ENCODE measurements around the gene TBCB. TPM values are rescaled to one million over a fixed set of nuclear protein-coding genes. Genes with fewer than 3 reads are reported as not detected.

TBCB gene
- total RNA-seq, 1 experiment from 2014 or later = 158 TPM

GRCh38 chr19:36072081-36072480 is 43.2 kb upstream of the TBCB start:
- POLR2A ChIA-PET (ENCODE audit: low non-redundant PET) = no interaction called here
- H3K36me3 ChIP-seq (ENCODE audit: insufficient read depth, low read length, poor library complexity, severe bottlenecking) = peaks cover 65% of the 10 kb centered on the region
- BruUV-seq (replicated peaks) = no TSS peak
- no peaks in the 10 kb centered on the region for H3K9me3 ChIP-seq (ENCODE audit: low read depth, low read length, poor library complexity, severe bottlenecking)
- intact Hi-C loops (cut with micrococcal nuclease; ENCODE audit: unreplicated experiment) = no loop called here
- H3K27me3 ChIP-seq (replicated peaks; ENCODE audit: insufficient read depth, low read depth, low read length, poor library complexity) = no peaks in the 10 kb centered on the region
- CTCF ChIA-PET = no interaction called here
- no peaks in the 10 kb centered on the region for H3K4me1 ChIP-seq (ENCODE audit: insufficient read depth, low read length, poor library complexity, severe bottlenecking)
- DNase-seq (ENCODE audit: low spot score) = no peak
- TF ChIP-seq CTCF (conservative IDR thresholded peaks at IDR 0.05; ENCODE audit: low read depth, low read length) (no peak), EZH2 (IDR thresholded peaks at IDR 0.05; ENCODE audit: borderline replicate concordance, low read depth, low read length, poor library complexity, severe bottlenecking) (no peak)
- H3K4me3 ChIP-seq (ENCODE audit: low read depth, low read length, poor library complexity, severe bottlenecking) = no peak overlapping the region
- H3K27ac ChIP-seq (ENCODE audit: low read depth, low read length, poor library complexity, severe bottlenecking) = no peak overlapping the region

DNA sequence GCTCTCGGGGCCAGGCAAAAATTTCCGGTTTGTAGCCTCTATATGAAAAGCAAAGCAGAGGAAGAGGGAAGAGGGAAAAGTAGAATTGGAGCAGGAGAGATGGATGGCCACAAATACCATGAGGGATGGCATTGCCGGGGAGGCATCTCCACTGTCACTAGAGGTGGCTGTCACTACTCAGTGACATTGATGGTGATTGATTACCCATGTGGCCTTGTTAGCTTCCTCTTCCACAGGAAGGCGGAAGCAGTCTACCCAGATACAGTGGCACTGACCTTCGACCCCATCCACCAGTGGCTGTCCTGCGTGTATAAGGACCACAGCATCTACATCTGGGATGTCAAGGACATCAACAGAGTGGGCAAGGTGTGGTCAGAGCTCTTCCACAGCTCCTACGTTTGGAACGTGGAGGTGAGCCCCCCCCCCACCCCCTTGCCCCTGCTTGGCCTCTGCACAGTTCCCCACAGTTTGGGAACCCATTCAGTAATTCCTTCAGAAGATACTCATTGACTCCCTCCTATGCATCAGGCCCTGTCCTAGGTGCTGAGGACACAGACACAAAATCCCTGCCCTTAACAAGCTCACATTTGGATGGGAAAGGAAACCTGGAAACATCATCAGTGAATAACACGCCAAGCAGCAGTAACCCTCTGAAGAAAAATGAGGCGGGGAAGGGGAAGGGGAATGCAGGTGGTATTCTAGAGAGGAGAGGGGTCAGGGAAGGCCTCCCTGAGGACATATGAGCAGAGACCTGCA is 42.0 kb upstream of the TBCB start:
- peaks cover 55% of the 10 kb centered on the region for H3K36me3 ChIP-seq (ENCODE audit: insufficient read depth, low read length, poor library complexity, severe bottlenecking)
- POLR2A ChIA-PET (ENCODE audit: low non-redundant PET) = interaction anchor here (0.6 kb wide), 1 partner anchor 153 kb away, joined by 3 read pairs; no protein-coding TSS in a partner anchor
- H3K9me3 ChIP-seq (ENCODE audit: low read depth, low read length, poor library complexity, severe bottlenecking) = no peaks in the 10 kb centered on the region
- H3K27me3 ChIP-seq (replicated peaks; ENCODE audit: insufficient read depth, low read depth, low read length, poor library complexity) = no peaks in the 10 kb centered on the region
- BruUV-seq (replicated peaks) = no TSS peak
- no peak for TF ChIP-seq EZH2 (IDR thresholded peaks at IDR 0.05; ENCODE audit: borderline replicate concordance, low read depth, low read length, poor library complexity, severe bottlenecking)
- no peak for TF ChIP-seq CTCF (conservative IDR thresholded peaks at IDR 0.05; ENCODE audit: low read depth, low read length)
- CTCF ChIA-PET = no interaction called here
- DNase-seq (ENCODE audit: low spot score) = no peak
- intact Hi-C loops (cut with micrococcal nuclease; ENCODE audit: unreplicated experiment) = no loop called here
- H3K27ac ChIP-seq (ENCODE audit: low read depth, low read length, poor library complexity, severe bottlenecking) = no peak overlapping the region
- no peak overlapping the region for H3K4me3 ChIP-seq (ENCODE audit: low read depth, low read length, poor library complexity, severe bottlenecking)
- H3K4me1 ChIP-seq (ENCODE audit: insufficient read depth, low read length, poor library complexity, severe bottlenecking) = no peaks in the 10 kb centered on the region

DNA sequence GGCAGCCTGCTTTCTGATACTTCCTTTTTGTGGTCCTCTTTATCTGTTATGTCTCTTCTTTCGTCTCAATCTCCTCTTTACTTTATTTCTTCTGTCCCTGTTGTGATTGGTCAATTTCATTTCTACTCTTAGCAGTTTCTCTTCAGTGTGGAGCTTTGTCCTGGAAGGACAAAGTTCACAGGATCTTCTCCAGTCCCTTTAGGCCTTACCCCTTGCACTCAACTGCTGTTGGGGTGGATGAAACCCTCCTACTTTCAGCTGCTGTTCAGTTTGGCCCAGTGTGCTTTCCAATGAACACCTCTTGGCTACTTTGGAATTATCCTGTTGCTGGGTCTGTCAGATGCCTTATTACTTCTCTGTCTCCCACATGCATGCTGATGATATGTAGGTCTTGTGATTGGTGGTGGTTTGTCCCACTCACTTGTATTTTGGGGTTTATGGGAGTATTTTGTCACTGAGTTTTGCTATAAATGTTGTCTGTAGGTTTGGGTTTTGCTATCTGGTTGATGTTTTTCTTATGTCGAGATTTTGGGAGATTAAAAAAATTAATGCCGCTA is 35.8 kb upstream of the TBCB start:
- TF ChIP-seq EZH2 (IDR thresholded peaks at IDR 0.05; ENCODE audit: borderline replicate concordance, low read depth, low read length, poor library complexity, severe bottlenecking) (no peak), CTCF (conservative IDR thresholded peaks at IDR 0.05; ENCODE audit: low read depth, low read length) (no peak)
- no peak overlapping the region for H3K4me3 ChIP-seq (ENCODE audit: low read depth, low read length, poor library complexity, severe bottlenecking)
- no TSS peak for BruUV-seq (replicated peaks)
- H3K9me3 ChIP-seq (ENCODE audit: low read depth, low read length, poor library complexity, severe bottlenecking) = no peaks in the 10 kb centered on the region
- H3K36me3 ChIP-seq (ENCODE audit: insufficient read depth, low read length, poor library complexity, severe bottlenecking) = peaks cover 55% of the 10 kb centered on the region
- CTCF ChIA-PET = no interaction called here
- no peaks in the 10 kb centered on the region for H3K27me3 ChIP-seq (replicated peaks; ENCODE audit: insufficient read depth, low read depth, low read length, poor library complexity)
- no peak for DNase-seq (ENCODE audit: low spot score)
- H3K4me1 ChIP-seq (ENCODE audit: insufficient read depth, low read length, poor library complexity, severe bottlenecking) = no peaks in the 10 kb centered on the region
- no peak overlapping the region for H3K27ac ChIP-seq (ENCODE audit: low read depth, low read length, poor library complexity, severe bottlenecking)
- intact Hi-C loops (cut with micrococcal nuclease; ENCODE audit: unreplicated experiment) = no loop called here
- POLR2A ChIA-PET (ENCODE audit: low non-redundant PET) = no interaction called here
